Neuronal stem cell (in vitro differentiated cells): ENCODE results near the gene DCLK1.

Experiments used
- DNase-seq: peaks from one replicate; pipeline ENCODE4 v3.0.0-alpha.2; 2013; ENCODE audit warnings: low spot score
- H2AFZ ChIP-seq: one replicate; pipeline ENCODE4 v1.6.1; 2013; ENCODE audit warnings: mild to moderate bottlenecking, low read length, inconsistent platforms
- H2AK5ac ChIP-seq: 2 replicates; pipeline ENCODE4 v1.6.1; 2013; ENCODE audit warnings: low read depth, mild to moderate bottlenecking, inconsistent platforms, low read length, moderate library complexity, mixed read lengths
- H2BK120ac ChIP-seq: 2 replicates; pipeline ENCODE4 v1.6.1; 2013; ENCODE audit warnings: low read depth, mild to moderate bottlenecking, inconsistent platforms, low read length, moderate library complexity, mixed read lengths
- H2BK12ac ChIP-seq: one replicate; pipeline ENCODE4 v1.6.1; 2013; ENCODE audit warnings: low read length, inconsistent platforms
- H2BK15ac ChIP-seq: 2 replicates; pipeline ENCODE4 v1.6.1; 2013; ENCODE audit warnings: mild to moderate bottlenecking, low read length, inconsistent platforms, mixed read lengths
- H2BK5ac ChIP-seq: one replicate; pipeline ENCODE4 v1.6.1; 2013; ENCODE audit warnings: inconsistent platforms, mild to moderate bottlenecking, low read length, moderate library complexity
- H3K14ac ChIP-seq: one replicate; pipeline ENCODE4 v1.6.1; 2013; ENCODE audit warnings: low read length, inconsistent platforms
- H3K18ac ChIP-seq: 2 replicates; pipeline ENCODE4 v1.6.1; 2013; ENCODE audit warnings: low read length, inconsistent platforms
- H3K23ac ChIP-seq: 2 replicates; pipeline ENCODE4 v1.6.1; 2013; ENCODE audit warnings: low read depth, mild to moderate bottlenecking, mixed read lengths, low read length, inconsistent platforms; ENCODE audit not compliant: poor library complexity
- H3K27ac ChIP-seq: replicated peaks from 3 replicates; pipeline ENCODE4 v1.5.1; 2013; ENCODE audit warnings: low read length, inconsistent platforms
- H3K27me3 ChIP-seq, 3 experiments: 2 replicates each; pipeline ENCODE4 v1.6.1; 2013; ENCODE audit warnings: low read length in 3 of 3, mild to moderate bottlenecking in 2 of 3, inconsistent platforms in 1 of 3, low read depth in 1 of 3, mixed read lengths in 1 of 3, moderate library complexity in 1 of 3; ENCODE audit not compliant: control insufficient read depth in 3 of 3, insufficient read depth in 3 of 3
- H3K36me3 ChIP-seq, 2 donors: replicated peaks in 1 of 2; 2 replicates each; pipeline ENCODE4 v1.6.1; 2013; ENCODE audit warnings: low read length in 2 of 2; ENCODE audit not compliant: control insufficient read depth in 2 of 2, insufficient read depth in 2 of 2
- H3K4ac ChIP-seq: 2 replicates; pipeline ENCODE4 v1.6.1; 2013; ENCODE audit warnings: inconsistent platforms, mild to moderate bottlenecking, low read length, moderate library complexity
- H3K4me1 ChIP-seq, 2 donors: 1 replicate in 1 of 2; 2 replicates in 1 of 2; pipeline ENCODE4 v1.6.1; 2013; ENCODE audit warnings: low read length in 2 of 2, low read depth in 1 of 2; ENCODE audit not compliant: control insufficient read depth in 2 of 2, insufficient read depth in 1 of 2
- H3K4me2 ChIP-seq: one replicate; pipeline ENCODE4 v1.6.1; 2013; ENCODE audit warnings: mild to moderate bottlenecking, low read length, inconsistent platforms; ENCODE audit not compliant: insufficient read depth, poor library complexity, severe bottlenecking
- H3K4me3 ChIP-seq, 2 donors: 2 replicates each; pipeline ENCODE4 v1.5.1; 2013; ENCODE audit warnings: low read length in 2 of 2, mild to moderate bottlenecking in 2 of 2, inconsistent platforms in 1 of 2, moderate library complexity in 1 of 2
- H3K79me1 ChIP-seq: one replicate; pipeline ENCODE4 v1.6.1; 2013; ENCODE audit warnings: low read depth, mild to moderate bottlenecking, inconsistent platforms, low read length, moderate library complexity
- H3K9ac ChIP-seq: one replicate; pipeline ENCODE4 v1.6.1; 2013; ENCODE audit warnings: mild to moderate bottlenecking, low read depth, low read length, inconsistent platforms; ENCODE audit not compliant: poor library complexity
- H3K9me3 ChIP-seq, 2 donors: replicated peaks in 1 of 2; 2 replicates each; pipeline versions ENCODE3 to v1.6.1; 2013; ENCODE audit warnings: low read length in 2 of 2, mild to moderate bottlenecking in 2 of 2, inconsistent platforms in 1 of 2, low read depth in 1 of 2, mixed read lengths in 1 of 2, moderate library complexity in 1 of 2; ENCODE audit not compliant: control insufficient read depth in 2 of 2, insufficient read depth in 1 of 2
- H4K8ac ChIP-seq: one replicate; pipeline ENCODE4 v1.6.1; 2013; ENCODE audit warnings: low read depth, mild to moderate bottlenecking, inconsistent platforms, low read length, moderate library complexity
- H4K91ac ChIP-seq: one replicate; pipeline ENCODE4 v1.6.1; 2013; ENCODE audit warnings: low read length, low read depth, mild to moderate bottlenecking, inconsistent platforms; ENCODE audit not compliant: poor library complexity
- WGBS, 2 donors: extraction: QIAGEN DNeasy Blood & Tissue Kit; methylation state at CpG; one replicate each; pipeline ENCODE4 v1.1.7; 2013; ENCODE audit warnings: missing lambda C conversion rate in 2 of 2, mixed read lengths in 1 of 2; ENCODE audit not compliant: insufficient read length in 2 of 2, insufficient replicate concordance in 1 of 2; ENCODE audit errors: extremely low coverage in 2 of 2; 5-methylcytosine and 5-hydroxymethylcytosine counted together

DCLK1 gene

GRCh38 chr13:35881360-35881759 lies 249.8 kb downstream of the DCLK1 start:
- H2BK15ac ChIP-seq = no peak overlapping the region
- no peaks in the 10 kb centered on the region for H3K79me1 ChIP-seq
- no peak overlapping the region for H3K4me2 ChIP-seq
- no peak overlapping the region for H4K8ac ChIP-seq
- no peak overlapping the region for H4K91ac ChIP-seq
- no peaks in the 10 kb centered on the region for H3K27me3 ChIP-seq
- no peak overlapping the region for H3K4me3 ChIP-seq
- H3K27ac ChIP-seq = no peak overlapping the region
- no peak overlapping the region for H3K4ac ChIP-seq
- DNase-seq = no peak
- no peak overlapping the region for H3K18ac ChIP-seq
- peak overlapping the region; percentile 8 for H2BK12ac ChIP-seq
- H2BK120ac ChIP-seq = no peak overlapping the region
- H2AFZ ChIP-seq = no peak overlapping the region
- no peak overlapping the region for H2AK5ac ChIP-seq
- H3K4me1 ChIP-seq = peaks cover 0 to 5% of the 10 kb centered on the region in 2 donors
- H3K14ac ChIP-seq = peak overlapping the region; percentile 0
- no peaks in the 10 kb centered on the region for H3K9me3 ChIP-seq
- H3K9ac ChIP-seq = no peak overlapping the region
- H2BK5ac ChIP-seq = no peak overlapping the region
- H3K36me3 ChIP-seq = no peaks in the 10 kb centered on the region
- no CpG with 5 or more reads among the region's 1 CpG for WGBS, 2 donors
- H3K23ac ChIP-seq = no peak overlapping the region

- no CpG with 5 or more reads among the region's 4 CpGs for WGBS, 2 donors
- no peak overlapping the region for H2BK12ac ChIP-seq
- H3K9ac ChIP-seq = no peak overlapping the region
- H3K18ac ChIP-seq = no peak overlapping the region
- no peak overlapping the region for H3K4me2 ChIP-seq
- no peak overlapping the region for H2BK120ac ChIP-seq
- H3K9me3 ChIP-seq = no peaks in the 10 kb centered on the region
- no peak overlapping the region for H3K4ac ChIP-seq
- DNase-seq = no peak
- H3K36me3 ChIP-seq = no peaks in the 10 kb centered on the region
- H2BK15ac ChIP-seq = no peak overlapping the region
- no peaks in the 10 kb centered on the region for H3K79me1 ChIP-seq
- no peak overlapping the region for H3K14ac ChIP-seq
- no peak overlapping the region for H4K8ac ChIP-seq
- peaks cover 0 to 5% of the 10 kb centered on the region in 2 donors for H3K4me1 ChIP-seq
- no peak overlapping the region for H3K4me3 ChIP-seq
- no peak overlapping the region for H3K23ac ChIP-seq
- H2BK5ac ChIP-seq = no peak overlapping the region
- H2AK5ac ChIP-seq = no peak overlapping the region
- no peak overlapping the region for H2AFZ ChIP-seq
- no peak overlapping the region for H3K27ac ChIP-seq
- H3K27me3 ChIP-seq = no peaks in the 10 kb centered on the region
- no peak overlapping the region for H4K91ac ChIP-seq
These were observed 252.1 kb downstream of the DCLK1 start for GRCh38 chr13:35879111-35879510.

- no peak overlapping the region for H3K23ac ChIP-seq
- no CpG with 5 or more reads among the region's 1 CpG for WGBS, 2 donors
These were observed 254.6 kb downstream of the DCLK1 start for GRCh38 chr13:35876601-35877000.

GRCh38 chr13:35874704-35875103 lies 256.5 kb downstream of the DCLK1 start:
- Histone ChIP-seq H3K9ac (no peak overlapping the region), H3K4me3 (no peak overlapping the region), H2AK5ac (no peak overlapping the region), H3K18ac (no peak overlapping the region), H3K14ac (no peak overlapping the region), H2BK5ac (no peak overlapping the region), H3K36me3 (no peaks in the 10 kb centered on the region), H2AFZ (no peak overlapping the region), H3K4me2 (no peak overlapping the region), H2BK120ac (no peak overlapping the region), H2BK15ac (no peak overlapping the region), H3K27me3 (no peaks in the 10 kb centered on the region), H2BK12ac (no peak overlapping the region), H3K79me1 (no peaks in the 10 kb centered on the region), H3K27ac (no peak overlapping the region), H4K8ac (no peak overlapping the region), H3K4ac (no peak overlapping the region), H3K4me1 (peaks cover 0 to 2% of the 10 kb centered on the region in 2 donors), H3K23ac (no peak overlapping the region), H3K9me3 (peaks cover 0 to 2% of the 10 kb centered on the region in 2 donors), H4K91ac (no peak overlapping the region)
- no CpG with 5 or more reads among the region's 11 CpGs for WGBS, 2 donors
- DNase-seq = no peak

More at GRCh38 chr13:35876601-35877000, 254.6 kb downstream of the DCLK1 start:
- no peak overlapping the region for H3K18ac ChIP-seq
- H2BK12ac ChIP-seq = no peak overlapping the region
- H3K14ac ChIP-seq = no peak overlapping the region
- H3K27me3 ChIP-seq = no peaks in the 10 kb centered on the region
- H2BK15ac ChIP-seq = no peak overlapping the region
- H3K9ac ChIP-seq = no peak overlapping the region
- H2BK5ac ChIP-seq = no peak overlapping the region
- H2BK120ac ChIP-seq = no peak overlapping the region
- H3K4me1 ChIP-seq = peaks cover 0 to 5% of the 10 kb centered on the region in 2 donors
- H2AK5ac ChIP-seq = no peak overlapping the region
- H3K36me3 ChIP-seq = no peaks in the 10 kb centered on the region
- H4K91ac ChIP-seq = no peak overlapping the region
- no peak overlapping the region for H3K4me3 ChIP-seq
- H3K79me1 ChIP-seq = no peaks in the 10 kb centered on the region
- DNase-seq = no peak
- no peak overlapping the region for H3K4ac ChIP-seq
- no peak overlapping the region for H3K27ac ChIP-seq
- H4K8ac ChIP-seq = no peak overlapping the region
- no peaks in the 10 kb centered on the region for H3K9me3 ChIP-seq
- H2AFZ ChIP-seq = no peak overlapping the region
- H3K4me2 ChIP-seq = no peak overlapping the region
